ENCODE measurements around the gene ASMTL. TPM values are rescaled to one million over a fixed set of nuclear protein-coding genes. Genes with fewer than 3 reads are reported as not detected.

Gene ASMTL
- total and polyA plus RNA-seq, 2 experiments from 2014 or later: 53.7 to 61.2 TPM

DNA sequence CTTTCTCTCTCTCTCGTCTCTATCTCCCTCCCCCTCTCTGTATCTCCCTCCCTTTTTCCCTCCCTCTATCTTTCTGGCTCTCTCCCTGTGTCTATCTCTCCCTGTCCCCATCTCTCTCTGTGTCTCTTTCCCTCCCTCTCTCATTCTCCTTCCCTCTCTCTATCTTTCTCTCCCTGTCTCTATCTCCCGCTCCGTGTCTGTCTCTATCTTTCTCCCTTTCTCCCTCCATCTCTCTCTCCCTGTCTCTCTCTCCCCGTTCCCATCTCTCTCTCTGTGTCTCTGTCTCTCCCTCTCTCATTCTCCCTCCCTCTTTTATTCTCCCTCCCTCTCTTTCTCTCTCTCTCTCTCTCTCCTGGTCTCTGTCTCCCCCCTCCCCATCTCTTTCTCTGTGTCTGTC is 93.2 kb downstream of the ASMTL start (continued):
- TF ChIP-seq, protein P1, sequence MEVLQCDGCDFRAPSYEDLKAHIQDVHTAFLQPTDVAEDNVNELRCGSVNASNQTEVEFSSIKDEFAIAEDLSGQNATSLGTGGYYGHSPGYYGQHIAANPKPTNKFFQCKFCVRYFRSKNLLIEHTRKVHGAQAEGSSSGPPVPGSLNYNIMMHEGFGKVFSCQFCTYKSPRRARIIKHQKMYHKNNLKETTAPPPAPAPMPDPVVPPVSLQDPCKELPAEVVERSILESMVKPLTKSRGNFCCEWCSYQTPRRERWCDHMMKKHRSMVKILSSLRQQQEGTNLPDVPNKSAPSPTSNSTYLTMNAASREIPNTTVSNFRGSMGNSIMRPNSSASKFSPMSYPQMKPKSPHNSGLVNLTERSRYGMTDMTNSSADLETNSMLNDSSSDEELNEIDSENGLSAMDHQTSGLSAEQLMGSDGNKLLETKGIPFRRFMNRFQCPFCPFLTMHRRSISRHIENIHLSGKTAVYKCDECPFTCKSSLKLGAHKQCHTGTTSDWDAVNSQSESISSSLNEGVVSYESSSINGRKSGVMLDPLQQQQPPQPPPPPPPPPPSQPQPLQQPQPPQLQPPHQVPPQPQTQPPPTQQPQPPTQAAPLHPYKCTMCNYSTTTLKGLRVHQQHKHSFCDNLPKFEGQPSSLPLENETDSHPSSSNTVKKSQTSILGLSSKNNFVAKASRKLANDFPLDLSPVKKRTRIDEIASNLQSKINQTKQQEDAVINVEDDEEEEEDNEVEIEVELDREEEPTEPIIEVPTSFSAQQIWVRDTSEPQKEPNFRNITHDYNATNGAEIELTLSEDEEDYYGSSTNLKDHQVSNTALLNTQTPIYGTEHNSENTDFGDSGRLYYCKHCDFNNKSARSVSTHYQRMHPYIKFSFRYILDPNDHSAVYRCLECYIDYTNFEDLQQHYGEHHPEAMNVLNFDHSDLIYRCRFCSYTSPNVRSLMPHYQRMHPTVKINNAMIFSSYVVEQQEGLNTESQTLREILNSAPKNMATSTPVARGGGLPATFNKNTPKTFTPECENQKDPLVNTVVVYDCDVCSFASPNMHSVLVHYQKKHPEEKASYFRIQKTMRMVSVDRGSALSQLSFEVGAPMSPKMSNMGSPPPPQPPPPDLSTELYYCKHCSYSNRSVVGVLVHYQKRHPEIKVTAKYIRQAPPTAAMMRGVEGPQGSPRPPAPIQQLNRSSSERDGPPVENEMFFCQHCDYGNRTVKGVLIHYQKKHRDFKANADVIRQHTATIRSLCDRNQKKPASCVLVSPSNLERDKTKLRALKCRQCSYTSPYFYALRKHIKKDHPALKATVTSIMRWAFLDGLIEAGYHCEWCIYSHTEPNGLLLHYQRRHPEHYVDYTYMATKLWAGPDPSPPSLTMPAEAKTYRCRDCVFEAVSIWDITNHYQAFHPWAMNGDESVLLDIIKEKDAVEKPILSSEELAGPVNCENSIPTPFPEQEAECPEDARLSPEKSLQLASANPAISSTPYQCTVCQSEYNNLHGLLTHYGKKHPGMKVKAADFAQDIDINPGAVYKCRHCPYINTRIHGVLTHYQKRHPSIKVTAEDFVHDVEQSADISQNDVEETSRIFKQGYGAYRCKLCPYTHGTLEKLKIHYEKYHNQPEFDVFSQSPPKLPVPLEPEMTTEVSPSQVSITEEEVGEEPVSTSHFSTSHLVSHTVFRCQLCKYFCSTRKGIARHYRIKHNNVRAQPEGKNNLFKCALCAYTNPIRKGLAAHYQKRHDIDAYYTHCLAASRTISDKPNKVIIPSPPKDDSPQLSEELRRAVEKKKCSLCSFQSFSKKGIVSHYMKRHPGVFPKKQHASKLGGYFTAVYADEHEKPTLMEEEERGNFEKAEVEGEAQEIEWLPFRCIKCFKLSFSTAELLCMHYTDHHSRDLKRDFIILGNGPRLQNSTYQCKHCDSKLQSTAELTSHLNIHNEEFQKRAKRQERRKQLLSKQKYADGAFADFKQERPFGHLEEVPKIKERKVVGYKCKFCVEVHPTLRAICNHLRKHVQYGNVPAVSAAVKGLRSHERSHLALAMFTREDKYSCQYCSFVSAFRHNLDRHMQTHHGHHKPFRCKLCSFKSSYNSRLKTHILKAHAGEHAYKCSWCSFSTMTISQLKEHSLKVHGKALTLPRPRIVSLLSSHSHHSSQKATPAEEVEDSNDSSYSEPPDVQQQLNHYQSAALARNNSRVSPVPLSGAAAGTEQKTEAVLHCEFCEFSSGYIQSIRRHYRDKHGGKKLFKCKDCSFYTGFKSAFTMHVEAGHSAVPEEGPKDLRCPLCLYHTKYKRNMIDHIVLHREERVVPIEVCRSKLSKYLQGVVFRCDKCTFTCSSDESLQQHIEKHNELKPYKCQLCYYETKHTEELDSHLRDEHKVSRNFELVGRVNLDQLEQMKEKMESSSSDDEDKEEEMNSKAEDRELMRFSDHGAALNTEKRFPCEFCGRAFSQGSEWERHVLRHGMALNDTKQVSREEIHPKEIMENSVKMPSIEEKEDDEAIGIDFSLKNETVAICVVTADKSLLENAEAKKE (CRISPR knock-in tag; IDR thresholded peaks at IDR 0.05): no peak
- TF ChIP-seq NANOG (IDR thresholded peaks at IDR 0.05; ENCODE audit: borderline replicate concordance) (no peak), ZNF331 (CRISPR knock-in tag; IDR thresholded peaks at IDR 0.05; ENCODE audit: low read depth) (no peak), CREB1 (CRISPR knock-in tag; IDR thresholded peaks at IDR 0.05; ENCODE audit: low read depth) (no peak), STAT1 (IDR thresholded peaks at IDR 0.05; ENCODE audit: unreplicated experiment) (no peak), EZH2phosphoT487 (IDR thresholded peaks at IDR 0.05; ENCODE audit: unreplicated experiment) (no peak)
- TF ChIP-seq, protein P2, sequence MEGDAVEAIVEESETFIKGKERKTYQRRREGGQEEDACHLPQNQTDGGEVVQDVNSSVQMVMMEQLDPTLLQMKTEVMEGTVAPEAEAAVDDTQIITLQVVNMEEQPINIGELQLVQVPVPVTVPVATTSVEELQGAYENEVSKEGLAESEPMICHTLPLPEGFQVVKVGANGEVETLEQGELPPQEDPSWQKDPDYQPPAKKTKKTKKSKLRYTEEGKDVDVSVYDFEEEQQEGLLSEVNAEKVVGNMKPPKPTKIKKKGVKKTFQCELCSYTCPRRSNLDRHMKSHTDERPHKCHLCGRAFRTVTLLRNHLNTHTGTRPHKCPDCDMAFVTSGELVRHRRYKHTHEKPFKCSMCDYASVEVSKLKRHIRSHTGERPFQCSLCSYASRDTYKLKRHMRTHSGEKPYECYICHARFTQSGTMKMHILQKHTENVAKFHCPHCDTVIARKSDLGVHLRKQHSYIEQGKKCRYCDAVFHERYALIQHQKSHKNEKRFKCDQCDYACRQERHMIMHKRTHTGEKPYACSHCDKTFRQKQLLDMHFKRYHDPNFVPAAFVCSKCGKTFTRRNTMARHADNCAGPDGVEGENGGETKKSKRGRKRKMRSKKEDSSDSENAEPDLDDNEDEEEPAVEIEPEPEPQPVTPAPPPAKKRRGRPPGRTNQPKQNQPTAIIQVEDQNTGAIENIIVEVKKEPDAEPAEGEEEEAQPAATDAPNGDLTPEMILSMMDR (conservative IDR thresholded peaks at IDR 0.05; ENCODE audit: low read depth in 2 of 2): no peak

Measured in GM23338 (cell line).